Endothelial cell of umbilical vein (primary cell): ENCODE measurements around the gene NAV3. TPM values are rescaled to one million over a fixed set of nuclear protein-coding genes. Genes with fewer than 3 reads are reported as not detected.
A peak's percentile ranks its signal among the peaks of the same experiment; 100 is the strongest.

Experiments
- BruUV-seq: library from RNA; stranded (reverse); fragments of 400-500 nt; replicated peaks from 2 replicates; lab custom pipeline; 2021; lab: Mats Ljungman, UMichigan
- CTCF ChIA-PET: fragments of 300-600, 350-600 bp; sonication (Branson Sonifier 250); formaldehyde crosslinking; loops from one replicate; lab custom pipeline; 2021; ENCODE audit warnings: antibody characterized with exemption, inconsistent platforms; lab: Charles Lee
- POLR2A ChIA-PET: fragments of 300-600, 350-600 bp; sonication (Branson Sonifier 250); formaldehyde crosslinking; loops from one replicate; lab custom pipeline; 2021; ENCODE audit warnings: antibody characterized with exemption, inconsistent platforms; lab: Charles Lee
- DNase-seq: peaks from one replicate; pipeline ENCODE4 v3.0.0-alpha.2; 2011; ENCODE audit warnings: low read depth, low spot score
- FAIRE-seq: peaks from 2 replicates; lab custom pipeline; 2011; peaks lifted over from hg19 to GRCh38; lab: Jason Lieb, UNC
- H2AFZ ChIP-seq: 2 replicates; pipeline ENCODE4 v1.6.0; 2012; ENCODE audit warnings: low read depth, low read length, control low read depth, inconsistent platforms
- H3K27ac ChIP-seq: 2 replicates; pipeline ENCODE4 v1.5.1; 2011; ENCODE audit warnings: low read depth, mild to moderate bottlenecking, control low read depth, low read length, moderate library complexity; ENCODE audit not compliant: insufficient read depth
- H3K27me3 ChIP-seq, 2 experiments: 2 replicates each; pipeline versions ENCODE4 v1.6.0 to v1.6.1; 2011; ENCODE audit warnings: low read length in 2 of 2, mixed read lengths in 1 of 2; ENCODE audit not compliant: control insufficient read depth in 2 of 2, insufficient read depth in 2 of 2
- H3K36me3 ChIP-seq, 2 experiments: 2 replicates in 1 of 2; 3 replicates in 1 of 2; pipeline ENCODE4 v1.5.1; 2011; ENCODE audit warnings: low read length in 2 of 2, mild to moderate bottlenecking in 1 of 2, moderate library complexity in 1 of 2; ENCODE audit not compliant: control insufficient read depth in 2 of 2, insufficient read depth in 2 of 2; ENCODE audit errors: extremely low read depth in 1 of 2
- H3K4me1 ChIP-seq: 3 replicates; pipeline ENCODE4 v1.5.1; 2011; ENCODE audit warnings: mild to moderate bottlenecking, low read length; ENCODE audit not compliant: control insufficient read depth, insufficient read depth; ENCODE audit errors: extremely low read depth
- H3K4me2 ChIP-seq: 2 replicates; pipeline ENCODE4 v1.6.1; 2011; ENCODE audit warnings: low read length, control low read depth, mixed read lengths; ENCODE audit not compliant: insufficient read depth
- H3K4me3 ChIP-seq, 3 experiments: fragments of 200-600 bp in 1 of 3; sonication (generic), shearing (Covaris generic) in 1 of 3; replicated peaks in 1 of 3; 2 replicates each; pipeline ENCODE4 v1.5.1; 2011 to 2016; ENCODE audit warnings: control low read depth in 3 of 3, low read length in 3 of 3, mild to moderate bottlenecking in 2 of 3, inconsistent platforms in 1 of 3, low read depth in 1 of 3, moderate library complexity in 1 of 3; ENCODE audit not compliant: insufficient read depth in 1 of 3
- H3K79me2 ChIP-seq: 2 replicates; pipeline ENCODE4 v1.6.0; 2012; ENCODE audit warnings: low read length, inconsistent platforms; ENCODE audit not compliant: control insufficient read depth, insufficient read depth
- H3K9ac ChIP-seq: replicated peaks from 2 replicates; pipeline ENCODE3; 2011; ENCODE audit warnings: low read length, control low read depth; ENCODE audit not compliant: insufficient read depth; ENCODE audit errors: extremely low read depth
- H3K9me1 ChIP-seq: replicated peaks from 3 replicates; pipeline ENCODE4 v1.6.0; 2011; ENCODE audit warnings: mild to moderate bottlenecking, low read length; ENCODE audit not compliant: control insufficient read depth, insufficient read depth; ENCODE audit errors: extremely low read depth
- H3K9me3 ChIP-seq: replicated peaks from 2 replicates; pipeline ENCODE4 v1.5.1; 2012; ENCODE audit warnings: low read length, inconsistent platforms; ENCODE audit not compliant: control insufficient read depth, insufficient read depth
- H4K20me1 ChIP-seq: replicated peaks from 2 replicates; pipeline ENCODE3; 2011; ENCODE audit warnings: mild to moderate bottlenecking, low read length; ENCODE audit not compliant: control insufficient read depth, insufficient read depth; ENCODE audit errors: extremely low read depth
- CTCF ChIP-seq, 2 donors: IDR thresholded peaks; 1 replicate in 1 of 2; 2 replicates in 1 of 2; pipeline ENCODE4 v1.5.1; 2011; ENCODE audit warnings: low read length in 2 of 2, mild to moderate bottlenecking in 2 of 2, moderate library complexity in 2 of 2, control low read depth in 1 of 2, inconsistent platforms in 1 of 2, low read depth in 1 of 2; ENCODE audit not compliant: insufficient read depth in 1 of 2; ENCODE audit errors: extremely low read depth in 1 of 2
- EZH2 ChIP-seq: IDR thresholded peaks from 2 replicates; pipeline ENCODE4 v1.6.1; 2012; ENCODE audit warnings: borderline replicate concordance, low read depth, mild to moderate bottlenecking, moderate library complexity, low read length, inconsistent platforms; ENCODE audit not compliant: severe bottlenecking
- FOS ChIP-seq: IDR thresholded peaks from 2 replicates; pipeline ENCODE4 v1.6.1; 2011; ENCODE audit warnings: mild to moderate bottlenecking, low read length, moderate library complexity, borderline replicate concordance; ENCODE audit not compliant: insufficient read depth
- GATA2 ChIP-seq: IDR thresholded peaks from 2 replicates; pipeline ENCODE4 v1.7.0; 2011; ENCODE audit warnings: low read depth, mild to moderate bottlenecking, moderate library complexity, mixed read lengths, low read length; ENCODE audit not compliant: insufficient read length, insufficient read depth
- JUN ChIP-seq: IDR thresholded peaks from 2 replicates; pipeline ENCODE4 v1.6.1; 2011; ENCODE audit warnings: borderline replicate concordance, low read depth; ENCODE audit not compliant: insufficient read length, insufficient read depth
- MAX ChIP-seq: IDR thresholded peaks from 2 replicates; pipeline ENCODE4 v1.6.1; 2011; ENCODE audit not compliant: insufficient read depth, insufficient read length
- MYC ChIP-seq: IDR thresholded peaks from one replicate; pipeline ENCODE4 v1.6.1; 2011; ENCODE audit warnings: mild to moderate bottlenecking, low read depth, low read length
- POLR2A ChIP-seq: IDR thresholded peaks from 2 replicates; pipeline ENCODE4 v1.6.1; 2012; ENCODE audit warnings: low read depth, mild to moderate bottlenecking, control low read depth, low read length
- POLR2AphosphoS5 ChIP-seq: IDR thresholded peaks from 2 replicates; pipeline ENCODE4 v1.6.1; 2012; ENCODE audit warnings: low read depth, mild to moderate bottlenecking, control low read depth, low read length, moderate library complexity; ENCODE audit not compliant: insufficient read depth
- dilution Hi-C: fragments of 300-500 bp; cut with MboI; formaldehyde crosslinking; loops from one replicate; pipeline ENCODE4 v1.15.0; 2019; ENCODE audit warnings: low sequenced_read_pairs; ENCODE audit not compliant: extremely low pct_ligation_motif_present
- intact Hi-C: fragments of 100-400 bp; cut with micrococcal nuclease; formaldehyde crosslinking; loops from one replicate; pipeline ENCODE4 v1.10.0; 2022
- polyA plus RNA-seq, 4 experiments: library from polyadenylated mRNA; depleted of rRNA in 3 of 4; stranded (reverse) in 3 of 4; unstranded in 1 of 4; fragments of >200 nt; gene quantifications; 2 replicates each; pipeline versions ENCODE4 v1.2.1 to v1.2.3, GENCODE V29; 2011 to 2012; ENCODE audit warnings: missing spikeins in 1 of 4
- total RNA-seq: library from RNA; stranded (reverse); gene quantifications from 2 replicates; pipeline ENCODE4 v1.2.3, GENCODE V29; 2021

The NAV3 gene
- total and polyA plus RNA-seq, 2 donors (not counting 3 experiments of a cell fraction or from before 2014, with no cell fraction given), result 6.7 to 40.1 TPM

- H3K9ac ChIP-seq, result no peak overlapping the region
- FAIRE-seq (no peak), DNase-seq (peak; percentile 19)
- peaks cover 3% of the 10 kb centered on the region for H3K79me2 ChIP-seq
- H3K27ac ChIP-seq, result no peak overlapping the region
- intact Hi-C loops (no loop called here), dilution Hi-C loops (no loop called here)
- ChIA-PET POLR2A (no interaction called here), CTCF (interaction anchor here (1.4 to 1.9 kb wide), 3 partner anchors 9 to 100 kb away, joined by 4 to 11 read pairs (median 4); no protein-coding TSS in a partner anchor)
- no peaks in the 10 kb centered on the region for H4K20me1 ChIP-seq
- H2AFZ ChIP-seq, result no peak overlapping the region
- no peaks in the 10 kb centered on the region for H3K9me3 ChIP-seq
- BruUV-seq, result no TSS peak
- no peaks in the 10 kb centered on the region for H3K9me1 ChIP-seq
- no peak for TF ChIP-seq GATA2
- no peak for TF ChIP-seq FOS
- TF ChIP-seq POLR2A, result no peak
- TF ChIP-seq JUN, result no peak
- TF ChIP-seq CTCF (IDR thresholded peaks at IDR 0.05; ENCODE audit: extremely low read depth in 1 of 2, insufficient read depth in 1 of 2, low read depth in 1 of 2, low read length in 2 of 2), result no peak
- no peak for TF ChIP-seq EZH2
- TF ChIP-seq MAX, result no peak
- TF ChIP-seq MYC, result no peak
- TF ChIP-seq POLR2AphosphoS5, result no peak
- no peak overlapping the region for H3K4me2 ChIP-seq
- no peaks in the 10 kb centered on the region for H3K36me3 ChIP-seq
- H3K27me3 ChIP-seq, result no peaks in the 10 kb centered on the region
- no peaks in the 10 kb centered on the region for H3K4me1 ChIP-seq
- H3K4me3 ChIP-seq, result no peak overlapping the region
Observed at GRCh38 chr12:78096909-78097597, 266.4 kb downstream of the NAV3 start.
